Amniotic stem cell (primary cell): Measurements from ENCODE around the gene MUCL3.
"Not testable (repeated sequence)": the region's sequence is repeated elsewhere in the genome, so short reads cannot be mapped to it uniquely, and the experiment has no call there.

Experiments used
- DNase-seq: peaks from one replicate; lab custom pipeline; 2025; lab: John Stamatoyannopoulos, UW

The MUCL3 gene

DNA sequence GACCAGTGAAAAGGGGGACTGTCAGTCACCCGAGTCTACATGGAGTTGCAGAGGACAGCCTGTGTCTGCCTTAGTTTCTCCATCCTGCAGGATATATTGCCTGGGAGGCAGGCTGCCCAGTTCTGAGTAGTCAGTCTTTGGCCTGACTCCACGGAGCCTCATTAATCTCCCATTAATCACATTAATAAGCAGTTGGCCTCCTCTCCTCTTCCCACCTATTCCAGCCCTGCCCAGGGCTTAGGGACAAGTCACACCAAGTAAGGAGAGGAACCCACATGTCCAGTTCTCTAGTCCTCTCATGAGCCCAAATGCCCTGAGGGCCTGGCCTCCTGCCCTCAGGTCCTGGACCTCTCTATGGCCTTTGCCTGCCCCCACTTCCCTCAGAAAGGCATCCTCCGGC lies 1.3 kb upstream of the MUCL3 start:
- no peak for DNase-seq

GRCh38 chr6:30942338-30943060 lies 1.7 kb downstream of the MUCL3 start:
- DNase-seq: peak; percentile 46

GRCh38 chr6:30944051-30944450 lies 3.3 kb downstream of the MUCL3 start:
- no peak for DNase-seq

GRCh38 chr6:30945281-30945680 lies 4.5 kb downstream of the MUCL3 start:
- DNase-seq: no peak

DNA sequence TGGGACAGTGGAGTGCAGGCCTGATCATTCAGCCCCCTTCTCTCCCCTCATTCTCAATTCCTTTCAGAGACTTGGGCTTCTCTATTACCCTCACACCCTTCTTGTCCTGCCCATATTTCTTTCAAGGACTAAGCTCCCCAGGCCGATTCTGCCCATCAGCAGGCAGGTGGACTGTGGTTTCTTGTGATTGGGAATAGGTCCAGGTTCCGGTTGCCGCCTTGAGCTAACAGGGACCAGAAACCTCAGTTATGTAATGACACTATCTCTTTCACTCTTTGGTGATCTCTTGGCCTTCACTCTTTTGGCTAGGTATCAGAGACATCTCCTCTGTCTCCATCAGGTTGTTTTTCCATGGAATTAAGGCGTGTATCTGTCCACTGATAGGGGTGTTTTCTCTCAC lies 6.5 kb downstream of the MUCL3 start:
- DNase-seq: no peak

- no peak for DNase-seq
These were observed 8.0 kb downstream of the MUCL3 start for GRCh38 chr6:30948811-30949210.

- DNase-seq: no peak
These were observed 11.2 kb downstream of the MUCL3 start for GRCh38 chr6:30951907-30952469.

- DNase-seq: no peak
These were observed 14.0 kb downstream of the MUCL3 start for GRCh38 chr6:30954631-30955366.

DNA sequence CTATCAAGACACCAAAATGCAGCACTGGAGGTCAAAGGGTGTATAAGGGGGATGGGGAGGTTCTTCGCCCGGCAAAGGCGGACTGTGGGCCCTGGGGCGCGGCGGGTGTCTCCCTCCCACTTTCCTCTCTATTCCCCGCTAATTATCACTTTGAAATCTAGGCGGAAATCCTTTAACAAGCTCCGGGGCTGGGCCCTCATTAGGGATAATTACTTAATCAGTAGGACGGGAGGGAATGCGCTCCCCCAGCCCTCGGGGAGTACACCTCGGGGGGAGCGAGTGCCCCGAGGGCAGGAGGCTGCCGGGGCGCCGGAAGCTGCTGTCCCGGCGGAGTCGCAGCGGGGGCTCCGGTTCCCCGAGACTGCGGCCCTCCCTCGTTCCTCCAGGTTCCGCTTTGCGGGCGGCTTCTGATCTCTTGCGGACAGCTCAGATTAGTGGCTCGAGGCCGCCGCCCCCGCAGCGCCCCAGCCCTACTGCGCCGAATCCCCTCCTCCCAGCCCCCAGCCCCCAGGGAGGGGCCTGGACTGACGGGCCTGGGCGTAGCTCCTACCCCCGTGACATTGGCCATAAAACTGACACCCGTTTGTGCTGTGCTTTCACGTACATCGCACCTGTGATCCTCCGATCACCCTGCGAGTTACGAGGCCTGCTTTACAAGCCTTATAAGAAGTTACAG lies 14.7 kb downstream of the MUCL3 start:
- DNase-seq: no peak

GRCh38 chr6:30957716-30958115 lies 16.9 kb downstream of the MUCL3 start:
- DNase-seq: no peak

DNA sequence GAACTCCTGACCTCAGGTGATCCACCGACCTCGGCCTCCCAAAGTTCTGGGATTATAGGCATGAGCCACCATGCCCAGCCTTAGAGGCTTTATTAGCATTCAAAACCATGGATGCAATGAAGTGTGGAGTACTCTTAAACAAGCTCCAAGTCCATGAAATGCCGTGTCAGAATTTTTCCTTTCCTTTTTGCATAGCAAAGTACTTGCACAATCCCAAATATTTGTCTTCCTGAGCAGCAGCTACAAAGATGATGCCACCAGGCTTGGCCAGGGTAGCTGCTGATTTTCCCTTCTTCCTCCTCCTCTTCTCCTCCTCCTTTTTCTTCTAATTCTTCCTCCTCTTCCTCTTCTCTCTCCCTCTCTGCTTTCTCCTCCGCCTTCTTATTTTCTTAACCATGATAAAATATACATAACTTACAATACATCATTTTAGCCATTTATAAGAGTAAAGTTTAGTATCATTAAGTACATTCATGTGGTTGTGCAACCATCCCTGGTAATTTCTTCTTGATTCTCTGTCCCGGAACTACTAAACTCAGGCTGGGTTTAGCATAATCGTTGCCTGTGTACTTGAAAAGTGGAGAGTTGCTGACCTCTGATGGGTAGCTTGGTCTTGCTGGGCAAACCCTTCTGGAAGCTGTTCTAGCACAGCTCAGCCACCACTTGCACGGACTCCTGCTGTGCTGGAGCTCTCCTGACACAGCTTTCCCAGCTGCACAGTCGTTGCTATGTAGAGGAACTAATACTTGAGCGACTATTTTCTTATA lies 20.3 kb downstream of the MUCL3 start:
- no peak for DNase-seq

GRCh38 chr6:30962716-30963115 lies 21.9 kb downstream of the MUCL3 start:
- no peak for DNase-seq

GRCh38 chr6:30963641-30964040 lies 22.9 kb downstream of the MUCL3 start:
- DNase-seq: no peak

DNA sequence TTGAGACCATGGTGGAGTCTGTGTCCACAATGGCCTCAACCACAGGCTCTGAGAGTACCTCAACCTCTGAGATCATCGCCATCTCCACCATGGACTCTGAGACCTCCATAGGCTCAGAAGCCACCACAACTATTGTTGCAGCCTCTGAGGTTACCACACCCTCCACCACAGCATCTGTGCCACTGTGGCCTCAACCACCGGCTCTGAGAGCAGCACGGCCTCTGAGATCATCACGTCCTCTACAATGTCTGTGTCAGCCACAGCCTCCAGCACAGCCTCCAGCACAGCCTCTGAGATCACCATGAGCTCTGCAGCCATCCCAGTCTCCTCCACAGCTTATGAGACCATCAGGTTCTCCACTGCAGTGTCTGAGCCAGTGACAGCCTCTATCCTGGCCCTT lies 23.3 kb downstream of the MUCL3 start:
- DNase-seq: no peak

DNA sequence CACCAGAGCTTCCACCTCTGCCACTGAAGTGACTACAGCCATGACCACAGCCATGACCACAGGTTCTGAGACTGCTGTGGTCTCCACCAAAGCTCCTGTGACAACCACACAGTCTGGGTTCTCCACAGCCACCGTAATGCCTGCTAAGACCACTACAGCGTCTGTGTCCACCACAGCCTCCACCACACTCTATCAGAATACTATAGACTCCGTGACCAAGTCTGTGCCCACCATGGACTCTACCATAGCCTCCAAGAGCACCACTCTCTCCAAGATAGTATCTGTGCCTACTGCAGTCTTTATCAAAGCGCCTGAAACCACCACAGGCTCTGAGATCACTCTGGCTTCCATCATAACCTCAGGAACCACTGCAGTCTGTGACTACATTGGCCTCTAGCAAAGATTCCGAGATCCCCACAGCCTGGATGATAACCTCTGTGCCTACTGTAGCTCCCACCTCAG lies 24.4 kb downstream of the MUCL3 start:
- DNase-seq: no peak

GRCh38 chr6:30966154-30966553 lies 25.4 kb downstream of the MUCL3 start:
- DNase-seq: no peak

- not testable (repeated sequence) for DNase-seq
These were observed 28.4 kb downstream of the MUCL3 start for GRCh38 chr6:30969171-30969570.

DNA sequence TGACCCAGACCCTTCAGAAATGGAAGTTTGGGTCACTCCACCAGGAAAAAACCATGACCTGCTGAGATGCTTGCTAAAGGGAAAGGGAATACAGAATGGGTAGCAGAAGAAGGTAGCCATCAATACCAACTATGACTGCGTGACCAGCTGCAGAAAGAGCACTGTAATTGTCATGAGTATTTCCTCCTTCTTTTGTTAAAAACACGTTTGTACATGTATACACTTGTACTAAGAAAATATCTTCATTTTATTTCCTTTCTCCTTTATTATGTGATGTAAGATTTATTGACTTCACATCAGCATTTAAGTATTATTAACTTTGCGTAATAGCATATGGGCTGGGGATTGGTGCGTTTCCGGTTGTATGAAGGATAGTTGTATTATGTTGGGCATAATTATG lies 30.2 kb downstream of the MUCL3 start:
- no peak for DNase-seq

GRCh38 chr6:30972816-30973215 lies 32.0 kb downstream of the MUCL3 start:
- no peak for DNase-seq

DNA sequence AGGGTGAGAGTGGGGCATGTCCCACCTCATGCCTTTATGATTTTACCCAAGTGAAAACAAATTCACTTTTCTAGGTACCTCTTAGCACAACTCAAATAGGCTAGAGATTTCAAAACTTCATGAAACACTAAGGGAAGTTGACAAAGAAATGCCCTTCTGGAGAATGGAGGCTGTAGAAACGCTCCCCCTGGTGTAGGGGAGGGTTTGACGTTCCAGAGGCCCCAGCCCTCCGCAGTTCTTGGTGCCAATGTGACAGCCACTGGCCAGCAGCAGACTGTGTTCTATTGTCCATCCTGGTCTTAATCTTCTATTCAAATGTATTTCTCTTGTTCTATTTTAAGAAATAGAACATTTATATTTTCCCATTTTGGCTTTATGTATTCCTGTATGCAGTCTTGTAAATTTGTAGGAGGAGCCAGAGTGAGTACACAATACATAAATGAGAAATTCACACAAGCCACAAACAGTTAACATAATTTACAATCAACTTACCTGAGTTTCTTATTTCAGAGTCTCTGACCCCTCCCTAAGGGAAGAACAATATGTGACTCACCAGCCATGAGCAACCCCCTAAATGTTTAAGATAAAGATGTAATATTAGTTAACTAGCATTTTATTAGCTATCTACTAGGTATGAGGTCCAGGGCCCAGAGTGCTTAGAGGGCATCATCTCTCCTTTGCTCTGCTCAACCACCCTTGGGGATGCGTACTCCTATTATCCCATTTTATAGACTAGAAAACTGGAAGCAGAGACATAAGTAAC lies 33.9 kb downstream of the MUCL3 start:
- DNase-seq: no peak

- no peak for DNase-seq
These were observed 38.4 kb downstream of the MUCL3 start for GRCh38 chr6:30979141-30979540.
